Esophagus muscularis mucosa (tissue), 4 donors: ENCODE measurements around the gene RABL2B. TPM values are rescaled to one million over a fixed set of nuclear protein-coding genes. Genes with fewer than 3 reads are reported as not detected.

ENCODE experiments used
- DNase-seq: peaks from one replicate; pipeline ENCODE4 v3.0.0-alpha.2; 2017; ENCODE audit errors: extremely low spot score
- H3K27ac ChIP-seq, 4 donors: fragments of 200-600 bp; sonication (generic); replicated peaks in 1 of 4; 1 replicate in 3 of 4; 2 replicates in 1 of 4; pipeline ENCODE4 v1.5.1; 2016 to 2019; ENCODE audit warnings: mild to moderate bottlenecking in 1 of 4
- H3K27me3 ChIP-seq, 4 donors: fragments of 200-600 bp; sonication (generic); one replicate each; pipeline versions ENCODE4 v1.5.1 to v1.6.0; 2016 to 2019
- H3K36me3 ChIP-seq, 4 donors: fragments of 200-600 bp; sonication (generic); one replicate each; pipeline ENCODE4 v1.5.1; 2016 to 2019
- H3K4me1 ChIP-seq, 4 donors: fragments of 200-600 bp; sonication (generic); one replicate each; pipeline ENCODE4 v1.5.1; 2016 to 2019
- H3K4me3 ChIP-seq, 4 donors: fragments of 200-600 bp; sonication (generic); 1 replicate in 2 of 4; 2 replicates in 2 of 4; pipeline ENCODE4 v1.5.1; 2016 to 2019; ENCODE audit warnings: mild to moderate bottlenecking in 4 of 4, moderate library complexity in 1 of 4
- H3K9me3 ChIP-seq, 4 donors: fragments of 200-600 bp; sonication (generic); 1 replicate in 3 of 4; 2 replicates in 1 of 4; pipeline ENCODE4 v1.5.1; 2016 to 2019
- EP300 ChIP-seq: sonication (generic); formaldehyde crosslinking; IDR thresholded peaks from one replicate; pipeline ENCODE4 v1.6.1; 2017; ENCODE audit warnings: antibody characterized with exemption
- POLR2A ChIP-seq: fragments of 450-650 bp; IDR thresholded peaks from one replicate; pipeline ENCODE4 v1.6.1; 2017; ENCODE audit warnings: antibody characterized with exemption, moderate library complexity, mild to moderate bottlenecking, low read depth
- POLR2AphosphoS5 ChIP-seq, 2 donors: sonication (generic); formaldehyde crosslinking; IDR thresholded peaks; one replicate each; pipeline ENCODE4 v1.6.1; 2017; ENCODE audit warnings: antibody characterized with exemption in 2 of 2
- WGBS: methylation state at CpG from one replicate; pipeline ENCODE4 v1.1.5; 2018; 5-methylcytosine and 5-hydroxymethylcytosine counted together
- intact Hi-C: fragments of 100-400 bp; cut with DNase I; formaldehyde crosslinking; loops from one replicate; pipeline ENCODE4 v1.15.1; 2023
- total RNA-seq, 4 donors: library from RNA; depleted of rRNA; stranded (reverse); fragments of >200 nt; gene quantifications; one replicate each; pipeline versions ENCODE4 v1.1.0 to v1.2.1, GENCODE V29; 2016
- TF ChIP-seq, protein P1 (sequence below), 3 experiments: fragments of 200-600 bp in 2 of 3; fragments of 450-650 bp in 1 of 3; sonication (generic) in 2 of 3; IDR thresholded peaks; one replicate each; pipeline ENCODE4 v1.5.1; 2017 to 2019; ENCODE audit warnings: antibody characterized with exemption in 3 of 3, mild to moderate bottlenecking in 2 of 3, moderate library complexity in 1 of 3

Gene RABL2B
- total RNA-seq, 4 donors from 2014 or later, result 9.9 to 18.3 (median 12.4) TPM

DNA sequence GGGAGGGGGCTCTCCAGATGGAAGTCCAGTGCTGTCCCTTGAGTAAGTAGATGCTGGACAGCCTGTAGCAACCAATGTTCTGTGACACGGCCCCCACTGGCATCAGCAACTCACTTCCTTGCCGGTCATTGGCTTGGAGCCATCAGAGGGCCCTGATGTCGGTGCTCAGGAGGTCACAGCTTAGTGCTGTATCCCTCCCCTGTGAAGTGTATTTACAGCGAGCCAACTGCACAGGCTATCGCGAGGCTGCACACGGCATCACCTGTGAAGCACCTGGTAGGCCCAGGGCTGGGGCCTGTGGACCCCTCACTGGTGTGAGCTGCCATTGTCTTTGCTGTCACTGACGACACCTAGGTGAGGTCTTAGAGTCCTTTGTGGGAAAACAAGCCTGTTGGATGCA lies 58.8 kb downstream of the RABL2B start:
- H3K4me1 ChIP-seq, result peaks cover 18 to 30% (median 28%) of the 10 kb centered on the region in 4 donors
- H3K9me3 ChIP-seq, result no peaks in the 10 kb centered on the region
- H3K27me3 ChIP-seq, result peaks cover 0 to 37% (median 4%) of the 10 kb centered on the region in 4 donors
- DNase-seq, result no peak
- peaks cover 0 to 88% (median 47%) of the 10 kb centered on the region in 4 donors for H3K36me3 ChIP-seq
- intact Hi-C loops, result no loop called here
- WGBS, result 88% methylated on average over 4 of the region's 8 CpGs
- H3K4me3 ChIP-seq, result no peak overlapping the region
- H3K27ac ChIP-seq, result no peak overlapping the region
- TF ChIP-seq EP300 (no peak), POLR2A (no peak), POLR2AphosphoS5 (IDR thresholded peaks at IDR 0.05) (no peak)
- TF ChIP-seq, protein P1, sequence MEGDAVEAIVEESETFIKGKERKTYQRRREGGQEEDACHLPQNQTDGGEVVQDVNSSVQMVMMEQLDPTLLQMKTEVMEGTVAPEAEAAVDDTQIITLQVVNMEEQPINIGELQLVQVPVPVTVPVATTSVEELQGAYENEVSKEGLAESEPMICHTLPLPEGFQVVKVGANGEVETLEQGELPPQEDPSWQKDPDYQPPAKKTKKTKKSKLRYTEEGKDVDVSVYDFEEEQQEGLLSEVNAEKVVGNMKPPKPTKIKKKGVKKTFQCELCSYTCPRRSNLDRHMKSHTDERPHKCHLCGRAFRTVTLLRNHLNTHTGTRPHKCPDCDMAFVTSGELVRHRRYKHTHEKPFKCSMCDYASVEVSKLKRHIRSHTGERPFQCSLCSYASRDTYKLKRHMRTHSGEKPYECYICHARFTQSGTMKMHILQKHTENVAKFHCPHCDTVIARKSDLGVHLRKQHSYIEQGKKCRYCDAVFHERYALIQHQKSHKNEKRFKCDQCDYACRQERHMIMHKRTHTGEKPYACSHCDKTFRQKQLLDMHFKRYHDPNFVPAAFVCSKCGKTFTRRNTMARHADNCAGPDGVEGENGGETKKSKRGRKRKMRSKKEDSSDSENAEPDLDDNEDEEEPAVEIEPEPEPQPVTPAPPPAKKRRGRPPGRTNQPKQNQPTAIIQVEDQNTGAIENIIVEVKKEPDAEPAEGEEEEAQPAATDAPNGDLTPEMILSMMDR (IDR thresholded peaks at IDR 0.05), result no peak

DNA sequence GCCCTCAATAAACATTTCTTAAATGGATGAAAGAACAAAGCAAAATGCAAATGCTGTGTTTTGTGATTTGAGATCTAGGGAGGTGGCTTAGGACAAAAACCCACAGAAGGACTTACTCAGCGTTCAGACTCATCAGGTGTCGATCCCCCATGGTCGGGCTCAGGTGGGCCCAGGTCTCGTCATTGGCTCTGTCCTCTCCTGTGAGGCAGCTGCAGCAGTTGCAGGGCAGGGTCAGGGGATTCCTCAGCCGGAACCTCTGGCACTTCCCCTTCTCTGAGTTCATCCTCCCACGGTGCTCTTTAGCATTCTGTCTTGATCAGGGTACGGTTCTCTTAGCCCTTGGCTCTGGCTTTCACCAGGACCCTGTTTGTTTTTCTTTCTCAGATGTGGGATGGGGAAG lies 59.4 kb downstream of the RABL2B start:
- intact Hi-C loops, result no loop called here
- peaks cover 0 to 88% (median 43%) of the 10 kb centered on the region in 4 donors for H3K36me3 ChIP-seq
- H3K9me3 ChIP-seq, result no peaks in the 10 kb centered on the region
- no peak for DNase-seq
- H3K4me3 ChIP-seq, result no peak overlapping the region
- 82% methylated on average over 7 of the region's 7 CpGs for WGBS
- no peak overlapping the region for H3K27ac ChIP-seq
- H3K4me1 ChIP-seq, result peaks cover 18 to 30% (median 28%) of the 10 kb centered on the region in 4 donors
- TF ChIP-seq, protein P1 (IDR thresholded peaks at IDR 0.05), result no peak
- no peak for TF ChIP-seq POLR2AphosphoS5 (IDR thresholded peaks at IDR 0.05)
- no peak for TF ChIP-seq POLR2A
- no peak for TF ChIP-seq EP300
- H3K27me3 ChIP-seq, result peaks cover 0 to 41% (median 4%) of the 10 kb centered on the region in 4 donors

DNA sequence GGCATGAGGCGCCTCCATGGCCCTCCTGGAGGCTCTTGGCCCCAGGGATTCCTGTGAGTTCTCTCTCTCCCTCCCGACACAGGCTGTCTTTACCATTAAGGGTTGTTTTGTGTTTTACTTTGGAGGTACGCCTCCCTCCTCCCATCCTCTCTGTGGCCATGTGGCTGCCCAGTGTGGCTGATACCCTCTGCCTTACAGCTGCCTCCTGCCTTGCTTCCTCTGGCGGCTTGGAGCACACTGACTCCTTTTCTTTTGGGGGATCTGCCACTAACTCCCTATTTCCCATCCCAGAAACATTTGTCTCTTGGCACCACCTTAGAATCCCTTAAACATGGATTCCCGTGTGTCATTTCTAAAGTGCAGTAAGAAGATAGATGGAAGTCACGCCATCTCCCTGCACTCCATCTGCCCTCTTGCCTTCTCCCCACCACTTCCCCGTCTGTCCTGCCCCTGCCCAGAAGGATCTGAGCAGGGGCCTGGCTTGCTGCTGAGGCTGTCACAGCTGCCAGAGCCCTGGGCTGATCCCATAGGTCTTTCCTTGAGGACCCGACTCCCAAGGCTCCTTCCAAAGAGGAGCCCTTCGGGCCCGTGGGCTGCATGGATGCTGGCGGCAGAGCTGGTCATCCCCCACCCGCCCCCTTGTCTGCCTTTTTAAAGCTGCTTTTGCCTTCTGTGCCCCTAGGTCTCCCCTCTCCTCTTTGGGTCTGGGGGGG lies 60.6 kb downstream of the RABL2B start:
- Histone ChIP-seq H3K9me3 (no peaks in the 10 kb centered on the region), H3K36me3 (peaks cover 0 to 88% (median 44%) of the 10 kb centered on the region in 4 donors), H3K27ac (no peak overlapping the region), H3K4me3 (no peak overlapping the region), H3K27me3 (peaks cover 0 to 50% (median 4%) of the 10 kb centered on the region in 4 donors), H3K4me1 (peaks cover 18 to 30% (median 25%) of the 10 kb centered on the region in 4 donors)
- WGBS, result 94% methylated on average over 12 of the region's 12 CpGs
- DNase-seq, result no peak
- intact Hi-C loops, result no loop called here
- no peak for TF ChIP-seq POLR2AphosphoS5 (IDR thresholded peaks at IDR 0.05)

DNA sequence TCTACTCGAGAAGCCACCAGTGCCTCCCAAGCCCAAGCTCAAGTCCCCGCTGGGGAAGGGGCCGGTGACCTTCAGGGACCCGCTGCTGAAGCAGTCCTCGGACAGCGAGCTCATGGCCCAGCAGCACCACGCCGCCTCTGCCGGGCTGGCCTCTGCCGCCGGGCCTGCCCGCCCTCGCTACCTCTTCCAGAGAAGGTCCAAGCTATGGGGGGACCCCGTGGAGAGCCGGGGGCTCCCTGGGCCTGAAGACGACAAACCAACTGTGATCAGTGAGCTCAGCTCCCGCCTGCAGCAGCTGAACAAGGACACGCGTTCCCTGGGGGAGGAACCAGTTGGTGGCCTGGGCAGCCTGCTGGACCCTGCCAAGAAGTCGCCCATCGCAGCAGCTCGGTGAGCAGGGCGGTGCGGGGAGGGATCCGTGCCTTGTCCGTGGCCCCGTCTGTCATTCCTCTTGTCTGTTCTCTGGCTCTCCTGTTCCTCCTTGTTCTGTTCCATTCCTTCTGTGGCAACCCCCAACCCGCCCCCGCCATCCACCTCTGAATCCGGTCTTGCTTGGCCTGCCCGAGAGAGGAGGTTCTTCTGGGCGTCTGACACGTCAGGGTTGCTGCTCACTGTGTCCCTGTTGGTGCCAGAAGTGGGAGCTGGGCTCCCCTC lies 61.3 kb downstream of the RABL2B start:
- DNase-seq, result no peak
- H3K4me3 ChIP-seq, result no peak overlapping the region
- intact Hi-C loops, result no loop called here
- no peak overlapping the region for H3K27ac ChIP-seq
- H3K36me3 ChIP-seq, result peaks cover 0 to 88% (median 50%) of the 10 kb centered on the region in 4 donors
- no peaks in the 10 kb centered on the region for H3K9me3 ChIP-seq
- WGBS, result 93% methylated on average over 22 of the region's 33 CpGs
- peaks cover 18 to 28% (median 22%) of the 10 kb centered on the region in 4 donors for H3K4me1 ChIP-seq
- TF ChIP-seq, protein P1 (IDR thresholded peaks at IDR 0.05), result no peak
- no peak for TF ChIP-seq POLR2A
- no peak for TF ChIP-seq POLR2AphosphoS5 (IDR thresholded peaks at IDR 0.05)
- H3K27me3 ChIP-seq, result peaks cover 0 to 50% (median 4%) of the 10 kb centered on the region in 4 donors

DNA sequence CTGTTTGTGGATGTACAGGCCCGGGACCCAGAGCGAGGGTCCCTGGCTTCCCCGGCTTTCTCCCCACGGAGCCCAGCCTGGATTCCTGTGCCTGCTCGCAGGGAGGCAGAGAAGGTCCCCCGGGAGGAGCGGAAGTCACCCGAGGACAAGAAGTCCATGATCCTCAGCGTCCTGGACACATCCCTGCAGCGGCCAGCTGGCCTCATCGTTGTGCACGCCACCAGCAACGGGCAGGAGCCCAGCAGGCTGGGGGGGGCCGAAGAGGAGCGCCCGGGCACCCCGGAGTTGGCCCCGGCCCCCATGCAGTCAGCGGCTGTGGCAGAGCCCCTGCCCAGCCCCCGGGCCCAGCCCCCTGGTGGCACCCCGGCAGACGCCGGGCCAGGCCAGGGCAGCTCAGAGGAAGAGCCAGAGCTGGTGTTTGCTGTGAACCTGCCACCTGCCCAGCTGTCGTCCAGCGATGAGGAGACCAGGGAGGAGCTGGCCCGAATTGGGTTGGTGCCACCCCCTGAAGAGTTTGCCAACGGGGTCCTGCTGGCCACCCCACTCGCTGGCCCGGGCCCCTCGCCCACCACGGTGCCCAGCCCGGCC lies 62.1 kb downstream of the RABL2B start:
- peaks cover 0 to 88% (median 49%) of the 10 kb centered on the region in 4 donors for H3K36me3 ChIP-seq
- H3K27me3 ChIP-seq, result peaks cover 0 to 50% (median 4%) of the 10 kb centered on the region in 4 donors
- intact Hi-C loops, result no loop called here
- no peak for DNase-seq
- WGBS, result 80% methylated on average over 3 of the region's 32 CpGs
- TF ChIP-seq EP300 (no peak), POLR2A (no peak), POLR2AphosphoS5 (IDR thresholded peaks at IDR 0.05) (no peak)
- TF ChIP-seq, protein P1 (IDR thresholded peaks at IDR 0.05), result no peak
- no peaks in the 10 kb centered on the region for H3K9me3 ChIP-seq
- peaks cover 13 to 26% (median 21%) of the 10 kb centered on the region in 4 donors for H3K4me1 ChIP-seq
- H3K4me3 ChIP-seq, result no peak overlapping the region
- no peak overlapping the region for H3K27ac ChIP-seq
